Measurements from ENCODE around the gene RIT1.

RIT1 gene

DNA sequence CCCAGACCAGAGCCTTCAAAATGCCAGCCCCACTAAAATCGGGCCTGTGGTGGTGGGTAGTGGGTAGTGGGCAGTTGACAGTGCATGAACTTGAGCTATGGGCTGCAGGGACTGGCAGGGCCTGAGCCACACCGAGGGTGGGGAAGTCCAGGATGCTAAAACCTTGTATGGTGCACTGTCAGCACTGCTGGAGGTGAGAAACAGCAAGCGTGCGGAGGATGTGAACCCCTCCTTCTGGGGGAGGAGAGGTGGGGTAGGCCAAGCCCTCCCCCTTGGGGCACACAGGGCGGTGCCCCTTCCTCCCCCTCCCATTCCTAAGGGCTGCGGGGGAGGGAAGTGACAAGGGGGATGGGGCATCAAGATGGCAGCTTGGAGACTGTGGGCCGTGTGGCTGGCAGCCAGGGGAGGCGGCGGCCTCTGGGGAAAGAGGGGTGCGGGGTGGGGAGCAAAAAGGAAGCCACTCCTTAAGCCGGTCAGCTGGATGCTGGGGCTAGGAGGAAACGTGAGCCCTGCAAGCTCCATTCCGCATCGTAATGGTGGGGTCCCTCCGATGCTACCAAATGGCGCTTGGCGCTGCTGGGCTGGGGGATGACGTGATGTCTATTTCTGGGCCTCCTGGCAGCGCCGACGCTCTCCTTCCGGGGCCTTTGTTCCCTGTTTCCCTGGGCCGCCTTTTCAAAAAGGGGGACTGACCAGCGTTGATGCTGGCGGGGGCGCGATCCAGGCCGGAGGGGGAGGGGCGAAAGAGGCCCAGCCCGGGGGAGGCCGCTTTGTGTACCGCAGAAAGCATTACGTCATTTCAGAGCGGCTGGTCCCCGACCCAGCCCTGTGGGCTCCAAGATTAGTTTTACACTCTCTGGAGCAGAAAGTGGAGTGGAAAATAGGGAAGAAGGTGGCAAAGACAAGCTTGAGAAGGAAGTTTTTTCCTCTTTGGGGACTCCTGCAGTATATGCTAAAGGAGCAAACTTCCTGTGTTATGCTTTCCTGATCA, 51.0 kb downstream of the RIT1 start:
- peak overlapping the region; percentile 57 for H3K4me3 ChIP-seq (ENCODE audit: low read length)
- no peaks in the 10 kb centered on the region for H3K27me3 ChIP-seq (ENCODE audit: control insufficient read depth, insufficient read depth, low read length)
- H3K4me1 ChIP-seq (ENCODE audit: control insufficient read depth, insufficient read depth, low read length) = peaks cover 5% of the 10 kb centered on the region
- no peaks in the 10 kb centered on the region for H3K36me3 ChIP-seq (ENCODE audit: control insufficient read depth, insufficient read depth, low read length)
- no peak overlapping the region for H3K9ac ChIP-seq (ENCODE audit: low read length)
- H3K27ac ChIP-seq (ENCODE audit: low read depth, low read length) = peak overlapping the region; percentile 74

DNA sequence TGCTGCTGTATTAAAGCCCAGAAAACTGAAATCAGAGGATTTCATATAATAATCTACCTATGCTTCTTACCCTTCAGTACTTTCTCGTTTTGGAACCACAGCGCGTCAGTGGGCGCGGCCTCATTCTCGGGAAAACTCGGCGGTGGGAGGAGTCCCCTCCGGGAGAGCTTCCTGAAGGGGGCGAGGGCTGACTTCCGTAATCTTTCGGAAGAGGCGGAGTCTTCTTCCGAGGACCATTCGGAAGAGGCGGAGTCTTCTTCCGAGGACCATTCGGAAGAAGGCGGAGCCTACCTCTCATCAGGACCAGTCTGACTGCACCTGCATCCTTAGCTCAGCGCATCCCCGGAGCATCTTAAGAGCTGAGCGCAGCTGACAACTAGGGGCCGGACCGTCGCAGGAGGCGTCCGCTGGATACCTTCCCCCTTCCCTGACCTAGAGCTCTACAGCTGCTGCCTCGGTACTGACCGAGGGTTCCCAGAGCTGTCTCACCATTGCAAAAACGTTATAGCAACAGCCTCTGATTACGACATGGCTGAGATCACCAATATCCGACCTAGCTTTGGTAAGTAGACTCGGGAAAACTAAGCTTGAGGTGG, 51.8 kb downstream of the RIT1 start, which contains the start of gene SYT11:
Gene SYT11, plus strand, starts transcription at position 334 of the 596 bp plus-strand sequence. Its CDS starts 195 bp downstream, at position 529.
- Histone ChIP-seq H3K36me3 (ENCODE audit: control insufficient read depth, insufficient read depth, low read length) (peaks cover 1% of the 10 kb centered on the region), H3K27ac (ENCODE audit: low read depth, low read length) (peak within 1 kb of the TSS; percentile 74), H3K4me3 (ENCODE audit: low read length) (peak within 1 kb of the TSS; percentile 67), H3K9ac (ENCODE audit: low read length) (no peak within 1 kb of the TSS), H3K4me1 (ENCODE audit: control insufficient read depth, insufficient read depth, low read length) (peaks cover 5% of the 10 kb centered on the region), H3K27me3 (ENCODE audit: control insufficient read depth, insufficient read depth, low read length) (no peaks in the 10 kb centered on the region)

DNA sequence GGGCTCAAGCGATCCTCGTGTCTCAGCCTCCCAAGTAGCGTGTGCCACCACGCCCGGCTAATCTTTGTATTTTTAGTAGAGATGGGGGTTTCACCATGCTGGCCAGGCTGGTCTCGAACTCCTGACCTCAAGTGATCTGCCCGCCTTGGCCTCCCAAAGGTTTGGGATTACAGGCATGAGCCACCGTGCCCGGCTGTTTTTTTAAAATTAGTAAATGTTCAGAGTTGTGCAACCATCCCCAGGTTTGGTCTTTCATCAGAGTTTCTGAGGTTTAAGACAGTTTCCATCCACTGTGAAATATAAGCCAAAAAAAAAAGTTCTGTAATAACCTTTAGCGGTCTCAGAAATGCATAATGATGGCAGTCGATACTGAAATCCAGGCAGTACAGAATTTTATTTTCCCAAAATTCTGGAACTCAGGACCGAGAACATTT, 52.3 kb downstream of the RIT1 start:
- peak overlapping the region; percentile 68 for H3K27ac ChIP-seq (ENCODE audit: low read depth, low read length)
- H3K9ac ChIP-seq (ENCODE audit: low read length) = no peak overlapping the region
- H3K36me3 ChIP-seq (ENCODE audit: control insufficient read depth, insufficient read depth, low read length) = peaks cover 2% of the 10 kb centered on the region
- H3K27me3 ChIP-seq (ENCODE audit: control insufficient read depth, insufficient read depth, low read length) = no peaks in the 10 kb centered on the region
- peaks cover 5% of the 10 kb centered on the region for H3K4me1 ChIP-seq (ENCODE audit: control insufficient read depth, insufficient read depth, low read length)
- H3K4me3 ChIP-seq (ENCODE audit: low read length) = peak overlapping the region; percentile 67

DNA sequence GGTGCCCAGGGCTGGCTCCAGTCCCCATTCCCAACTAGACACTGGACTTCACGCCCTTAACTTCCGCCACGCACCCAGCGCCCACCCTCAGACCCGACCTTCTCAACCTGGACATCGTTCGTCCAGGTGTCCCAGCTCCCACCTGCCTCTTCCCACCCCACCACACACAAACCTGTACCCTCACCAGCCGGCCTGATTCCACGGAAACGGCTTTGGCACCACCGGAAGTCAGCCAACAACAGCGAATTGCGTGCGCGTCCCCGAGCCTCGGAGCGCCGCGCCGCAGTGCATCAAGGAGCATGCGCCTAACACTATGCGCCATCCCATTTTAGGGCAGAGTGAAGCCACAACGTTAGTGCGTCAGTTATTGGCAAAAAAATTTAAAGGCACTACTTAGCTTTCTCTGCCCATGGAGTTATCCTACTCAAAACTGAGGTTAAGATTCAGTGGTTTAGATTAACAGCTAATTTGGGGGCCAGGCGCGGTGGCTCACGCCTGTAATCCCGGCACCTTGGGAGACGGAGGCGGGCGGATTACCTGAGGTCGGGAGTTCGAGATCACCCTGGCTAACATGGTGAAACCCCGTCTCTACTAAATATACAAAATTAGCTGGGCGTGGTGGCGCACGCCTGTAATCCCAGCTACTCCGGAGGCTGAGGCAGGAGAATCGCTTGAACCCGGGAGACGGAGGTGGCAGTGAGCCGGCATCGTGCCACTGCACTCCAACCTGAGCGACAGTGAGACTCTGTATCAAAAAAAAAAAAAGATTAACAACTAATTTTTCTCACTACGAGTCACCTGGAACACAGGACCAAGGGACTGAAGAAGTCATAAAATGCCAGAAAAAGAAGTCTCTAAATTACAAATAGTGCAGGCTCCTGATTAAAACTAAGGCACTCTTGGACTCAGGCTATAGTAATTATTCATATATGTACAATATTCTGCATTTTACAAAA, 53.9 kb downstream of the RIT1 start, which contains the start of gene GON4L:
Gene GON4L, minus strand, starts transcription at position 240 of the 956 bp plus-strand sequence. CDS start 3,434 bp downstream, outside the sequence.
- Histone ChIP-seq H3K4me1 (ENCODE audit: control insufficient read depth, insufficient read depth, low read length) (peaks cover 5% of the 10 kb centered on the region), H3K4me3 (ENCODE audit: low read length) (peak within 1 kb of the TSS; percentile 94), H3K36me3 (ENCODE audit: control insufficient read depth, insufficient read depth, low read length) (peaks cover 5% of the 10 kb centered on the region), H3K27me3 (ENCODE audit: control insufficient read depth, insufficient read depth, low read length) (no peaks in the 10 kb centered on the region), H3K27ac (ENCODE audit: low read depth, low read length) (peak within 1 kb of the TSS; percentile 85), H3K9ac (ENCODE audit: low read length) (peak within 1 kb of the TSS; percentile 84)

DNA sequence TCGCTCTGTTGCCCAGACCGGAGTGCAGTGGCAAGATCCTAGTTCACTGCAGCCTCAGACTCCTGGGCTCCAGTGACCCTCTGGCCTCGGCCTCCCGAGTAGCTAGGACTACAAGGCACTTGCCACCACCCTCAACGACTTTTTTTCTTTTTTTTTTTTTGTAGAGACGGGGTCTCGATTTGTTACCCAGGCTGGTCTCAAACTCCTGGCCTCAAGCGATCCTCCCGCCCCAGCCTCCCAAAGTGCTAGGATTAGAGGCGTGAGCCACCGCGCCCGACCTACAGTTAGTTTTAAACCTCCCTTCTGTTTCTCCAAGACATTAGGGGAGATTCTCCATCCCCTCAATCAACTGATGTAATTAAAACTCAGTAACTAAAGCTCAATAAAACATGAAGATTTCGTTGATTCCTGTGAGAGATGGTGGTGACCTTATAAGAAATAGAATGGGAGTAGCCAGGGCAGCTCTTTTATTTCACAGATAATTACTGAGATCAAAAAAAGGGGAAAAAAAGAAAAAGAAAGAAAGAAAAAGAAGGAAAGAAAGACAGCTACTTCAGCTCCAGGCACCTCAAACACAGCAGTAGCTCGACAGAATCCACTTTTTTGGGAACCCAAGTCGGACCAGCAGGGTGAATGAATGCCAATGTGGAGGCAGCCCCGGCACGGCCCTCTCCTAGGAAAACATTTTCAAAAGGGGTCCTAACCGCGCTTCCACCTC, 54.7 kb downstream of the RIT1 start:
- peaks cover 5% of the 10 kb centered on the region for H3K36me3 ChIP-seq (ENCODE audit: control insufficient read depth, insufficient read depth, low read length)
- peaks cover 5% of the 10 kb centered on the region for H3K4me1 ChIP-seq (ENCODE audit: control insufficient read depth, insufficient read depth, low read length)
- H3K9ac ChIP-seq (ENCODE audit: low read length) = peak overlapping the region; percentile 84
- peak overlapping the region; percentile 94 for H3K4me3 ChIP-seq (ENCODE audit: low read length)
- peak overlapping the region; percentile 85 for H3K27ac ChIP-seq (ENCODE audit: low read depth, low read length)
- no peaks in the 10 kb centered on the region for H3K27me3 ChIP-seq (ENCODE audit: control insufficient read depth, insufficient read depth, low read length)

DNA sequence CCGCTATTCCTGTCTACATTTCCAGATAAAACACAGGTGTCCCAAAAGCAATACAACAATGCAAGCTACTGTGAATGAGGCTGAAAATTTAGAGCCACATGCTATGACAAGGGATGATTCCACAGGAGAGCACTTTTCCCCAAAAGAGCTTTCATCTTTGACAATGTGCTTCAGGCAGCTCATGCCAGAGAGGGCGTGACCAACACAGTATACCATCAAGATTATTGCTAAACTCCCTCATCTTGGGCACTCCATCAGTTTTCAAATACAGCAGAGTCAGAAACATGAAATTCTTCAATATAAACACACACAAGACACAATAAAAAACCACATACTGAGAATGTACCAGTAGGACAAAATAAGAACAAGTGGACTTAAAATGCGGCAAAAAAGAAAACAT, 60.8 kb downstream of the RIT1 start:
- H3K4me3 ChIP-seq (ENCODE audit: low read length) = no peak overlapping the region
- H3K4me1 ChIP-seq (ENCODE audit: control insufficient read depth, insufficient read depth, low read length) = no peaks in the 10 kb centered on the region
- H3K9ac ChIP-seq (ENCODE audit: low read length) = no peak overlapping the region
- no peak overlapping the region for H3K27ac ChIP-seq (ENCODE audit: low read depth, low read length)
- no peaks in the 10 kb centered on the region for H3K27me3 ChIP-seq (ENCODE audit: control insufficient read depth, insufficient read depth, low read length)
- H3K36me3 ChIP-seq (ENCODE audit: control insufficient read depth, insufficient read depth, low read length) = peaks cover 7% of the 10 kb centered on the region

DNA sequence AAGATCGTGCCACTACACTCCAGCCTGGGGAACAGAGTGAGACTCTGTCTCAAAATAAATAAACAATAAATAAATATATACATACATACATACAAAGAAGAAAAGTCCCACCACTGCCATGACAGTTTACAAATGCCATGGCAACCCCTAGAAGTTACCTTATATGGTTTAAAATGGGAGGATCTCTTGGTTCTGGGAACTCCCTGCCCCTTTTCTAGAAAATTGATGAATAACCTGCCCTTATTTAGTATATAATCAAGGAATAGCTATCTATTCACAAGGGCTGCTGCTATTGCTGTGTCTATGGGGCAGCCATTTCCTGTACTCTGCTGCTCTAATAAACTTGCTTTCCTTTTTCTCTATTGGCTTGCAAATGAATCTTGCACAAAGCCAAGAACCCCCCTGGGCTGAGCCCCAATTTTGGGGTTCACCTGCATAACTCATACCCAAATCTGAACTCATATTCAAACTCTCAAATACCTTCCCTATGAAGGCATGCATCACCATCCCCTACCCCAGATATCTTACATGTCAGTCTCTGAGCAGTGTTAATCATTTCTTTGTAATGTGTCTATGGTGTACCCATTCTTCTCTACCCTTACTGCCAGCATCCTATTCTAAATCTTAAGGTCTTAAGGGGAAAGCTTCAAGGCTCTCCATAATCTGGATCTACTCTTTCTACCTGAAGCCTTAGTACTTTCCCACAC, 63.2 kb downstream of the RIT1 start:
- H3K9ac ChIP-seq (ENCODE audit: low read length) = no peak overlapping the region
- H3K4me3 ChIP-seq (ENCODE audit: low read length) = no peak overlapping the region
- no peaks in the 10 kb centered on the region for H3K27me3 ChIP-seq (ENCODE audit: control insufficient read depth, insufficient read depth, low read length)
- no peaks in the 10 kb centered on the region for H3K4me1 ChIP-seq (ENCODE audit: control insufficient read depth, insufficient read depth, low read length)
- peaks cover 2% of the 10 kb centered on the region for H3K36me3 ChIP-seq (ENCODE audit: control insufficient read depth, insufficient read depth, low read length)
- H3K27ac ChIP-seq (ENCODE audit: low read depth, low read length) = no peak overlapping the region

Measured in rectal smooth muscle tissue (tissue), 1 donor.